T-helper 2 cell (primary cell): ENCODE measurements around the gene FRMPD2.
A peak's percentile ranks its signal among the peaks of the same experiment; 100 is the strongest.

ENCODE experiments used
- DNase-seq, 5 experiments: peaks; one replicate each; pipeline versions ENCODE4 v3.0.0 to v3.0.0-alpha.2; 2012 to 2022
- total RNA-seq, 2 donors: gene quantifications; one replicate each; lab custom pipeline; 2026; lab: John Stamatoyannopoulos, UW

FRMPD2 gene
- total RNA-seq: 0 reads per million in 2 donors

- no peak for DNase-seq
Measured at GRCh38 chr10:48274636-48275035, at the start of gene FRMPD2. Gene FRMPD2, minus strand, starts transcription at chr10:48274696. Its CDS starts 129 bp downstream, at chr10:48274567.

- DNase-seq: no peak
Measured at GRCh38 chr10:48322017-48322416, 47.5 kb upstream of the FRMPD2 start.

GRCh38 chr10:48317321-48317990, 43.0 kb upstream of the FRMPD2 start:
- DNase-seq: no peak

GRCh38 chr10:48316236-48316635, 41.7 kb upstream of the FRMPD2 start:
- no peak for DNase-seq

GRCh38 chr10:48314107-48314506, 39.6 kb upstream of the FRMPD2 start:
- no peak for DNase-seq

- DNase-seq: peak in 1 of 5 experiments; percentile 54
Measured at GRCh38 chr10:48309711-48310226, 35.3 kb upstream of the FRMPD2 start.

- DNase-seq: no peak
Measured at GRCh38 chr10:48307711-48308018, 33.2 kb upstream of the FRMPD2 start.

- DNase-seq: peak; percentile 36 to 75 (median 73)
Measured at GRCh38 chr10:48306870-48307710, 32.6 kb upstream of the FRMPD2 start.

GRCh38 chr10:48306265-48306869, 31.9 kb upstream of the FRMPD2 start, which contains the start of gene MAPK8:
Gene MAPK8, plus strand, starts transcription at chr10:48306677. Its CDS starts 94,984 bp downstream, at chr10:48401661.
- peak; percentile 85 to 95 (median 91) for DNase-seq

- DNase-seq: no peak
Measured at GRCh38 chr10:48305905-48306264, 31.4 kb upstream of the FRMPD2 start.

- no peak for DNase-seq
Measured at GRCh38 chr10:48302515-48303476, 28.3 kb upstream of the FRMPD2 start.

- no peak for DNase-seq
Measured at GRCh38 chr10:48300556-48300955, 26.1 kb upstream of the FRMPD2 start.

GRCh38 chr10:48299692-48300091, 25.2 kb upstream of the FRMPD2 start:
- DNase-seq: no peak

GRCh38 chr10:48299066-48299465, 24.6 kb upstream of the FRMPD2 start:
- no peak for DNase-seq

- DNase-seq: no peak
Measured at GRCh38 chr10:48296576-48297098, 22.1 kb upstream of the FRMPD2 start.

- no peak for DNase-seq
Measured at GRCh38 chr10:48294431-48294830, 19.9 kb upstream of the FRMPD2 start.

- no peak for DNase-seq
Measured at GRCh38 chr10:48292616-48293015, 18.1 kb upstream of the FRMPD2 start.

- DNase-seq: no peak
Measured at GRCh38 chr10:48291190-48291589, 16.7 kb upstream of the FRMPD2 start.

- no peak for DNase-seq
Measured at GRCh38 chr10:48290286-48290685, 15.8 kb upstream of the FRMPD2 start.

GRCh38 chr10:48289501-48290238, 15.2 kb upstream of the FRMPD2 start:
- DNase-seq: peak in 2 of 5 experiments; percentile 21 to 60

GRCh38 chr10:48288661-48289060, 14.2 kb upstream of the FRMPD2 start:
- no peak for DNase-seq
